ENCODE data around the gene ADARB2.

DNA sequence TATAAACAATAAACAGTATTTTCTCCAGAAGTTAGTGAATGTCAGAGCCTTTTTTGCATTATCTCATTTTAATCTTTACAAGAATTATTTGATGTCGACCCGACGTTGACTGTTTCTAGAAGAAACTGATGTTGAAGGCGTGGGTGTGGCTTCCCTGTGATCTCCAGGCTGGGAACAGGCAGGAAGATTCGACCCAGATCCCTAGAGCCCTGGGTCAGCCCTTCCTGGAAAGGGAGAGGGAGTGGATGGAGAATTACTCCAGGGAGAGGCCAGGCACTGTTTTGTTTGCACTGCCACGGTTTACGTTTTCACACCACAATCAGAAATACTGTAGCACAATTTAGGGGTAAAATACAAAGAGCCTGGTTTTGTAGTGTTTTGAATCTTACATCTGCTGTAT, 133.1 kb downstream of the ADARB2 start:
- TF ChIP-seq, protein P1, sequence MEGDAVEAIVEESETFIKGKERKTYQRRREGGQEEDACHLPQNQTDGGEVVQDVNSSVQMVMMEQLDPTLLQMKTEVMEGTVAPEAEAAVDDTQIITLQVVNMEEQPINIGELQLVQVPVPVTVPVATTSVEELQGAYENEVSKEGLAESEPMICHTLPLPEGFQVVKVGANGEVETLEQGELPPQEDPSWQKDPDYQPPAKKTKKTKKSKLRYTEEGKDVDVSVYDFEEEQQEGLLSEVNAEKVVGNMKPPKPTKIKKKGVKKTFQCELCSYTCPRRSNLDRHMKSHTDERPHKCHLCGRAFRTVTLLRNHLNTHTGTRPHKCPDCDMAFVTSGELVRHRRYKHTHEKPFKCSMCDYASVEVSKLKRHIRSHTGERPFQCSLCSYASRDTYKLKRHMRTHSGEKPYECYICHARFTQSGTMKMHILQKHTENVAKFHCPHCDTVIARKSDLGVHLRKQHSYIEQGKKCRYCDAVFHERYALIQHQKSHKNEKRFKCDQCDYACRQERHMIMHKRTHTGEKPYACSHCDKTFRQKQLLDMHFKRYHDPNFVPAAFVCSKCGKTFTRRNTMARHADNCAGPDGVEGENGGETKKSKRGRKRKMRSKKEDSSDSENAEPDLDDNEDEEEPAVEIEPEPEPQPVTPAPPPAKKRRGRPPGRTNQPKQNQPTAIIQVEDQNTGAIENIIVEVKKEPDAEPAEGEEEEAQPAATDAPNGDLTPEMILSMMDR (IDR thresholded peaks at IDR 0.05; ENCODE audit: insufficient read depth, low read length), result no peak
- TF ChIP-seq POLR2AphosphoS5 (IDR thresholded peaks at IDR 0.05; ENCODE audit: low read depth) (no peak), SPI1 (IDR thresholded peaks at IDR 0.05; ENCODE audit: borderline replicate concordance, low read depth) (no peak)
- TF ChIP-seq, protein P2, sequence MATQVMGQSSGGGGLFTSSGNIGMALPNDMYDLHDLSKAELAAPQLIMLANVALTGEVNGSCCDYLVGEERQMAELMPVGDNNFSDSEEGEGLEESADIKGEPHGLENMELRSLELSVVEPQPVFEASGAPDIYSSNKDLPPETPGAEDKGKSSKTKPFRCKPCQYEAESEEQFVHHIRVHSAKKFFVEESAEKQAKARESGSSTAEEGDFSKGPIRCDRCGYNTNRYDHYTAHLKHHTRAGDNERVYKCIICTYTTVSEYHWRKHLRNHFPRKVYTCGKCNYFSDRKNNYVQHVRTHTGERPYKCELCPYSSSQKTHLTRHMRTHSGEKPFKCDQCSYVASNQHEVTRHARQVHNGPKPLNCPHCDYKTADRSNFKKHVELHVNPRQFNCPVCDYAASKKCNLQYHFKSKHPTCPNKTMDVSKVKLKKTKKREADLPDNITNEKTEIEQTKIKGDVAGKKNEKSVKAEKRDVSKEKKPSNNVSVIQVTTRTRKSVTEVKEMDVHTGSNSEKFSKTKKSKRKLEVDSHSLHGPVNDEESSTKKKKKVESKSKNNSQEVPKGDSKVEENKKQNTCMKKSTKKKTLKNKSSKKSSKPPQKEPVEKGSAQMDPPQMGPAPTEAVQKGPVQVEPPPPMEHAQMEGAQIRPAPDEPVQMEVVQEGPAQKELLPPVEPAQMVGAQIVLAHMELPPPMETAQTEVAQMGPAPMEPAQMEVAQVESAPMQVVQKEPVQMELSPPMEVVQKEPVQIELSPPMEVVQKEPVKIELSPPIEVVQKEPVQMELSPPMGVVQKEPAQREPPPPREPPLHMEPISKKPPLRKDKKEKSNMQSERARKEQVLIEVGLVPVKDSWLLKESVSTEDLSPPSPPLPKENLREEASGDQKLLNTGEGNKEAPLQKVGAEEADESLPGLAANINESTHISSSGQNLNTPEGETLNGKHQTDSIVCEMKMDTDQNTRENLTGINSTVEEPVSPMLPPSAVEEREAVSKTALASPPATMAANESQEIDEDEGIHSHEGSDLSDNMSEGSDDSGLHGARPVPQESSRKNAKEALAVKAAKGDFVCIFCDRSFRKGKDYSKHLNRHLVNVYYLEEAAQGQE (IDR thresholded peaks at IDR 0.05; ENCODE audit: insufficient replicate concordance, low read depth), result no peak

Measured in HL-60 (cell line).